HCT116 (cell line): ENCODE results near the gene PRRC2C.

ENCODE experiments used
- CEBPB ChIP-seq: IDR thresholded peaks from 2 replicates; pipeline ENCODE4 v1.6.1; 2012; ENCODE audit warnings: low read depth
- EGR1 ChIP-seq: IDR thresholded peaks from 2 replicates; pipeline ENCODE4 v1.6.1; 2012; ENCODE audit warnings: low read depth
- JUND ChIP-seq: IDR thresholded peaks from 2 replicates; pipeline ENCODE4 v1.6.1; 2012
- POLR2A ChIP-seq: IDR thresholded peaks from 2 replicates; pipeline ENCODE4 v1.7.0; 2011; ENCODE audit warnings: borderline replicate concordance; ENCODE audit not compliant: insufficient read depth, insufficient read length; ENCODE audit errors: extremely low read depth
- POLR2AphosphoS5 ChIP-seq: IDR thresholded peaks from 2 replicates; pipeline ENCODE4 v1.6.1; 2011; ENCODE audit warnings: mild to moderate bottlenecking, low read depth, low read length, moderate library complexity
- RAD21 ChIP-seq: IDR thresholded peaks from 2 replicates; pipeline ENCODE4 v1.6.1; 2012; ENCODE audit warnings: low read depth, mild to moderate bottlenecking
- TF ChIP-seq, protein P1 (sequence below), 3 experiments: fragments of 200-600 bp in 1 of 3; sonication (generic) in 1 of 3; IDR thresholded peaks in 2 of 3; conservative IDR thresholded peaks in 1 of 3; 2 replicates each; pipeline ENCODE4 v1.5.1; 2012 to 2017; ENCODE audit warnings: low read depth in 2 of 3, low read length in 2 of 3, antibody characterized with exemption in 1 of 3, borderline replicate concordance in 1 of 3, control low read depth in 1 of 3, mild to moderate bottlenecking in 1 of 3, mixed read lengths in 1 of 3, mixed run types in 1 of 3, moderate library complexity in 1 of 3; ENCODE audit not compliant: insufficient read depth in 1 of 3
- TF ChIP-seq, protein P2 (sequence below): IDR thresholded peaks from 2 replicates; pipeline ENCODE4 v1.6.1; 2011; ENCODE audit warnings: mild to moderate bottlenecking, low read length, moderate library complexity; ENCODE audit not compliant: insufficient replicate concordance; ENCODE audit errors: extremely low read depth

DNA sequence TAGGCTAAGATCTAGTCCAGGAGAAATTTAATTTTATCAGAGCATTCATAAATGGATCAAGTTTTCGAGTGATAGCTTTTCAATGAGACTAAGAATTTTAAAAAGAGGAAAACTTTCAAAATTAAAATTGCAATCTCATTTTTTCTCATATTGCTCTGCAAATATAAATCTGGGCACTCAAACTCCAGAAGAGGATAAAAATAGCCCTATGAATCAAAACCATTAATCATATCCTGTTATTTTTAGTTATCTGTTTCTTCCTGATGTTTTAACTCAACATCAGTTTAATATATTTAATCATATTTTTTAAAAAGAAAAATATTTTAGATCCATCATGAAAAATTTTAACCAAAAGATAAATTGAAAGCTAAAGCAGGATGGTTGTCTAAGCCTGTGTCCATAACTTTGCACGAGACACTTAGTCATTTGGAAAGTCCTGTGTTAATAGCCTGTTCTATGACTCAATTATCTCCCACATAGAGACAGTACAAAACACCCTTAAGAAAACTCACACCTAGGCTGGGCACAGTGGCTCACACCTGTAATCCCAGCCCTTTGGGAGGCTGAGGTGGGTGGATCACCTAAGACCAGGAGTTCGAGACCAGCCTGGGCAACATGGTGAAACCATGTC is 17.1 kb upstream of the PRRC2C start:
- TF ChIP-seq POLR2A: no peak
- TF ChIP-seq POLR2AphosphoS5: no peak
- TF ChIP-seq, protein P1, sequence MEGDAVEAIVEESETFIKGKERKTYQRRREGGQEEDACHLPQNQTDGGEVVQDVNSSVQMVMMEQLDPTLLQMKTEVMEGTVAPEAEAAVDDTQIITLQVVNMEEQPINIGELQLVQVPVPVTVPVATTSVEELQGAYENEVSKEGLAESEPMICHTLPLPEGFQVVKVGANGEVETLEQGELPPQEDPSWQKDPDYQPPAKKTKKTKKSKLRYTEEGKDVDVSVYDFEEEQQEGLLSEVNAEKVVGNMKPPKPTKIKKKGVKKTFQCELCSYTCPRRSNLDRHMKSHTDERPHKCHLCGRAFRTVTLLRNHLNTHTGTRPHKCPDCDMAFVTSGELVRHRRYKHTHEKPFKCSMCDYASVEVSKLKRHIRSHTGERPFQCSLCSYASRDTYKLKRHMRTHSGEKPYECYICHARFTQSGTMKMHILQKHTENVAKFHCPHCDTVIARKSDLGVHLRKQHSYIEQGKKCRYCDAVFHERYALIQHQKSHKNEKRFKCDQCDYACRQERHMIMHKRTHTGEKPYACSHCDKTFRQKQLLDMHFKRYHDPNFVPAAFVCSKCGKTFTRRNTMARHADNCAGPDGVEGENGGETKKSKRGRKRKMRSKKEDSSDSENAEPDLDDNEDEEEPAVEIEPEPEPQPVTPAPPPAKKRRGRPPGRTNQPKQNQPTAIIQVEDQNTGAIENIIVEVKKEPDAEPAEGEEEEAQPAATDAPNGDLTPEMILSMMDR (IDR thresholded peaks at IDR 0.05 in 2 of 3, conservative IDR thresholded peaks at IDR 0.05 in 1 of 3; ENCODE audit: borderline replicate concordance in 1 of 3, insufficient read depth in 1 of 3, low read depth in 2 of 3, low read length in 2 of 3): no peak
- no peak for TF ChIP-seq RAD21
- peak; percentile 24; the same call in 1 of the 2 replicates for TF ChIP-seq EGR1
- peak; percentile 52 for TF ChIP-seq JUND
- TF ChIP-seq, protein P2, sequence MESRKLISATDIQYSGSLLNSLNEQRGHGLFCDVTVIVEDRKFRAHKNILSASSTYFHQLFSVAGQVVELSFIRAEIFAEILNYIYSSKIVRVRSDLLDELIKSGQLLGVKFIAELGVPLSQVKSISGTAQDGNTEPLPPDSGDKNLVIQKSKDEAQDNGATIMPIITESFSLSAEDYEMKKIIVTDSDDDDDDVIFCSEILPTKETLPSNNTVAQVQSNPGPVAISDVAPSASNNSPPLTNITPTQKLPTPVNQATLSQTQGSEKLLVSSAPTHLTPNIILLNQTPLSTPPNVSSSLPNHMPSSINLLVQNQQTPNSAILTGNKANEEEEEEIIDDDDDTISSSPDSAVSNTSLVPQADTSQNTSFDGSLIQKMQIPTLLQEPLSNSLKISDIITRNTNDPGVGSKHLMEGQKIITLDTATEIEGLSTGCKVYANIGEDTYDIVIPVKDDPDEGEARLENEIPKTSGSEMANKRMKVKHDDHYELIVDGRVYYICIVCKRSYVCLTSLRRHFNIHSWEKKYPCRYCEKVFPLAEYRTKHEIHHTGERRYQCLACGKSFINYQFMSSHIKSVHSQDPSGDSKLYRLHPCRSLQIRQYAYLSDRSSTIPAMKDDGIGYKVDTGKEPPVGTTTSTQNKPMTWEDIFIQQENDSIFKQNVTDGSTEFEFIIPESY: no peak
- peak; percentile 51 for TF ChIP-seq CEBPB
